Stimulated activated naive CD8-positive, alpha-beta T cell treated with anti-CD3 and anti-CD28 coated beads, Interleukin-15, amount 100 ng/mL, for 72 hours (primary cell): Measurements from ENCODE around the gene CTIF.

Experiments
- ATAC-seq: fragments of 150-1000 bp; cut with Tn5 transposase; 2 replicates; pipeline ENCODE4 v1.10.0; 2021; ENCODE audit warnings: mild to moderate bottlenecking, moderate library complexity
- DNase-seq, 2 donors: peaks; one replicate each; pipeline ENCODE4 v3.0.0; 2021 to 2022
- H3K27ac Mint-ChIP-seq, 2 donors: one replicate each; pipeline ENCODE4 v1.8.0; 2022; ENCODE audit warnings: mild to moderate bottlenecking in 2 of 2, mixed read lengths in 2 of 2, moderate library complexity in 2 of 2
- H3K27me3 Mint-ChIP-seq: one replicate; pipeline ENCODE4 v1.8.0; 2022; ENCODE audit warnings: mixed read lengths
- H3K4me1 Mint-ChIP-seq: one replicate; pipeline ENCODE4 v1.8.0; 2022; ENCODE audit warnings: mild to moderate bottlenecking, mixed read lengths
- H3K4me3 Mint-ChIP-seq, 2 donors: one replicate each; pipeline ENCODE4 v1.8.0; 2022; ENCODE audit warnings: mild to moderate bottlenecking in 2 of 2, mixed read lengths in 2 of 2, moderate library complexity in 1 of 2
- H3K9me3 Mint-ChIP-seq, 2 donors: one replicate each; pipeline ENCODE4 v1.8.0; 2022; ENCODE audit warnings: mixed read lengths in 2 of 2

CTIF gene

GRCh38 chr18:48527461-48527860, 11.4 kb upstream of the CTIF start:
- Mint-ChIP-seq H3K4me3 (no peak overlapping the region), H3K27me3 (peaks cover 29% of the 10 kb centered on the region), H3K4me1 (no peaks in the 10 kb centered on the region), H3K9me3 (no peaks in the 10 kb centered on the region), H3K27ac (no peak overlapping the region)
- ATAC-seq: no peak
- DNase-seq: no peak

- ATAC-seq: no peak
- H3K9me3 Mint-ChIP-seq: no peaks in the 10 kb centered on the region
- H3K4me1 Mint-ChIP-seq: no peaks in the 10 kb centered on the region
- no peak overlapping the region for H3K27ac Mint-ChIP-seq
- no peak overlapping the region for H3K4me3 Mint-ChIP-seq
- DNase-seq: no peak
- H3K27me3 Mint-ChIP-seq: peaks cover 27% of the 10 kb centered on the region
These were observed 10.0 kb upstream of the CTIF start for GRCh38 chr18:48528861-48529260.

GRCh38 chr18:48529796-48530195, 9.0 kb upstream of the CTIF start:
- no peak for ATAC-seq
- no peaks in the 10 kb centered on the region for H3K9me3 Mint-ChIP-seq
- no peak overlapping the region for H3K27ac Mint-ChIP-seq
- peaks cover 21% of the 10 kb centered on the region for H3K27me3 Mint-ChIP-seq
- no peak overlapping the region for H3K4me3 Mint-ChIP-seq
- no peak for DNase-seq
- no peaks in the 10 kb centered on the region for H3K4me1 Mint-ChIP-seq

DNA sequence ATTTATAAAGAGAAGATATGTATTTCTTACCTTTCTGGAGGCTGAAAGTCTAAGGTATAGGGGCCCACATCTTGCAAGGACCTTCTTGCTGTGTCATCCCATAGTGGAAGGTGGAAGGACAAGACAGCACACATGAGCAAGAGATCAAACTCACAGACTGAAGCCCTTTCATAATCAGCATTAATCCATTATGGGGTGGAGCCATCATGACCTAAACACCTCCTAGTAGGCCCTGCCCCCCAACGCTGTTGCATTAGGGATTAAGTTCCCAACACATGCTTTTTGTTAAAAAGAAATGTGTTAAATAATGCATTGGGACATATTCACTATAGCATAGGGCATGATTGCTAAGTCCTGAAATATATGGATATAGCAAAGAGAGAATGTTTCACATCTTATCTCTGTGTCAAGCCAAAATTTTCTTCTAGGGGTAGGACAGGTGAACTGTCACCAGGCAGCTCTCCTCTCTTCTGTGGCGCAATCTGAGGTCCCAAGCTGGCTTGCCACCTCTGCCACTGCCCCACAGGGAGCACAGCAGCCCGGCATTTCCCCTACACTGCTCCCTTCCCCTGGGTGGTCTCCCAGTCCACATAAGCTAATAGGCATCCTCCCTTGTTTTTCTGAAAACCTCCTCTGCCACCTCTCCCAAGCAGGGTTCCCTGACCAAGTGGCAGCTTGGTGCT, 8.3 kb upstream of the CTIF start:
- peaks cover 19% of the 10 kb centered on the region for H3K27me3 Mint-ChIP-seq
- no peaks in the 10 kb centered on the region for H3K4me1 Mint-ChIP-seq
- DNase-seq (no peak), ATAC-seq (no peak)
- no peak overlapping the region for H3K27ac Mint-ChIP-seq
- H3K4me3 Mint-ChIP-seq: no peak overlapping the region
- H3K9me3 Mint-ChIP-seq: no peaks in the 10 kb centered on the region

- no peak for ATAC-seq
- no peaks in the 10 kb centered on the region for H3K4me1 Mint-ChIP-seq
- no peak overlapping the region for H3K27ac Mint-ChIP-seq
- H3K27me3 Mint-ChIP-seq: peaks cover 17% of the 10 kb centered on the region
- H3K9me3 Mint-ChIP-seq: no peaks in the 10 kb centered on the region
- DNase-seq: no peak
- H3K4me3 Mint-ChIP-seq: no peak overlapping the region
These were observed 7.8 kb upstream of the CTIF start for GRCh38 chr18:48531082-48531403.

- Mint-ChIP-seq H3K9me3 (no peaks in the 10 kb centered on the region), H3K27ac (no peak overlapping the region), H3K4me3 (no peak overlapping the region), H3K4me1 (no peaks in the 10 kb centered on the region), H3K27me3 (peaks cover 13% of the 10 kb centered on the region)
- DNase-seq: no peak
- ATAC-seq: no peak
These were observed 6.9 kb upstream of the CTIF start for GRCh38 chr18:48531908-48532307.

GRCh38 chr18:48533340-48534070, 5.3 kb upstream of the CTIF start:
- Mint-ChIP-seq H3K4me1 (peaks cover 1% of the 10 kb centered on the region), H3K27ac (no peak overlapping the region), H3K9me3 (no peaks in the 10 kb centered on the region), H3K27me3 (peaks cover 9% of the 10 kb centered on the region), H3K4me3 (no peak overlapping the region)
- no peak for DNase-seq
- ATAC-seq: no peak

DNA sequence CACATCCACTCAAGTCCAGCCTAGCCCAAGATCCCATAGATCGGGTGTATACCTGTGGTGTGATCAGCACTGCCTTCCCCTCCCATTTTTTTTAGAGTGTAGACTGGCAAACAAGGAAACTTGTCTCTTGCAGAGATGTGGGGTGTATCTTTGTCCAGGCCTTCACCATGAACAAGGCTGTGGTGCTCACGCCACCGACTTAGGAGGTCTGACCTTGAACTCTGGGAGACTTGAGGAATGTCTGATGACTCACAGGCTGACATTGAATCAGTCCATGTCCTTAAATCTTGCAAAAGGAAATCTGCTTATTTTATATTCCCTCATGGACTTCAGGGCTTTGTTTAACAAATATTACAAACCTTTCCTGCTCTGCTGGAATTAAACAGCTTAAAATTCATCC, 4.5 kb upstream of the CTIF start:
- Mint-ChIP-seq H3K9me3 (no peaks in the 10 kb centered on the region), H3K27ac (no peak overlapping the region), H3K27me3 (peaks cover 18% of the 10 kb centered on the region), H3K4me3 (no peak overlapping the region), H3K4me1 (peaks cover 5% of the 10 kb centered on the region)
- no peak for ATAC-seq
- no peak for DNase-seq

DNA sequence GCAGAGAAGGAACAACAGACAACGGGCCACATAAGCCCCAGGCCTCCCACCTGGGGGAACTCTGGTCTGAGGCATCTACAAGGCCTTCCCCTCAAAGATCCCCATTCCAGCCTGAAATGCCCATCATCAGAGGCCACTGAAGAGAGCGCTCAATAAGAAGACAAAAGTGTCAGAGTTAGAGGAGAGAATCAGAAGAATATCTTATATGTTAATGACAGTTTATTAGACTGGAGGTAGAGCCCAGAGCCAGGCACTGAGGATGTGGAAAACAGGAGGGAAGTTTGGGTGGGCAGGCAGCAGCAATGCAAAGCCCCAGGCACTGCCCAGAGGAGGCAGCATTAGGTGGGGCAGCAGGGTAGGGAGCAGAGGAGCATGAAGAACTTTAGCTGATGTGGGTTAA, 2.9 kb upstream of the CTIF start:
- H3K27me3 Mint-ChIP-seq: peaks cover 34% of the 10 kb centered on the region
- H3K4me1 Mint-ChIP-seq: peaks cover 13% of the 10 kb centered on the region
- DNase-seq (no peak), ATAC-seq (no peak)
- no peak overlapping the region for H3K27ac Mint-ChIP-seq
- H3K4me3 Mint-ChIP-seq: no peak overlapping the region
- no peaks in the 10 kb centered on the region for H3K9me3 Mint-ChIP-seq

DNA sequence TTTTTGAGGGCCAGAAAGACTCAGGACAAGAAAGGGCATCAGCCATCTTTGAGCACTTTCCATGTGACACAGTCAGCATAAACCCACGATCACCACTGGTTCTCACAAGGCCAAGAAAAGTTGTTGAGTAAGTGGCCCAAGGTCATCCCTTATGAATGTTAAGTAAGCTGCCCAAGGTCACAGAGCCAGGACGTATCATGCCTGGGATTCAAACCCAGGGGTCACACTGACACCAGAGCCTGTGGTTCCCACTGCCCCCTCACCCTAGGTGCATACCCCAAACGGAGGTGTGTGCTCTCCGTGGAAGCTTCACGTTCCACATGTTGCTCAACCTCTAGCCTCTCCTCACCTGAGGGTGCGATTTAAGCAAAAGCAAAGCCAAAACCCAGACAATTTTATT, 2.3 kb upstream of the CTIF start:
- peaks cover 18% of the 10 kb centered on the region for H3K4me1 Mint-ChIP-seq

GRCh38 chr18:48539406-48540250, 797 bp downstream of the CTIF start:
- no peaks in the 10 kb centered on the region for H3K9me3 Mint-ChIP-seq
- peaks cover 51% of the 10 kb centered on the region for H3K27me3 Mint-ChIP-seq
- ATAC-seq (peak; percentile 38), DNase-seq (peak; percentile 24 to 37)
- peaks cover 34% of the 10 kb centered on the region for H3K4me1 Mint-ChIP-seq
- no peak overlapping the region for H3K27ac Mint-ChIP-seq
- H3K4me3 Mint-ChIP-seq: peak overlapping the region; percentile 86 to 90

More for the DNA sequence above, 2.3 kb upstream of the CTIF start:
- Mint-ChIP-seq H3K27ac (no peak overlapping the region), H3K27me3 (peaks cover 39% of the 10 kb centered on the region), H3K9me3 (no peaks in the 10 kb centered on the region), H3K4me3 (no peak overlapping the region)
- ATAC-seq: no peak
- no peak for DNase-seq

DNA sequence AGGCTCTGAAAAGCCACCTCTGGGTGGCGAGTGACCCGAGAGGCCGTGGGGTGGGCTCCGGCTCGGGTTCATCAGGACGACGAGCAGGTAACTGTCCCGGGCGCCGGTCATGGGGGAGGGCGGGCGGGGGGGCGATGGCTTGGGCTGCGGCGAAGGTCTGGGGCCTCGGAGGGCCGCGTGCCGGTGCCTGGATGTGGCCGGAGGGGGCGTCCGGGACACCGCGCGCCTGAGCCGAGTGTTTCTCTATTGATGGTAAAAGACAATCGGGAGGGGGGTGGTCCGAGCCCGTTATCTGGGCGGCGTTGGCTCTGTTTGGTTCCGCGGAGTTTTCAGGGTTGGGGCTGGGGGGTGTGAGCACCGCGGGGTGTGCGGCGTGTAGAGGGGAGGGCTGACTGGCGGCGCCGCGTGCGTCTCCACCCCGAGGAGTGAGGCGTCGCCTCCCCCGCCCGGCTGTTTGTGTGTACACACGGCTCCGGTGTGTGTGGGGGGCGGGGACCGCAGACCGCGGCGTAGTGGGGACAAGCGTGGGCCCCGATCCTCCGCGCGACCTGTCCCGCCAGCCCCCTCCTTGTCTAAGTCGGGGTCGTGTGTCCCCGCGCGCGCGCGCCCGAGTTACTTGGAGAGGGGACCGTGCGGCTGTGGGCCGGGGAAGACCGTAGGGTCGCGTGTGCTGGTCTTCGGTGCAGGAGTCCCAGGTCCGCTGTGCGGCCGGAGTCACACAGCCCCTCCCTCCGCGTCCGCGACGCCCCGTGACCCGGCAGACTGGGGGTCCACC, 1.6 kb downstream of the CTIF start:
- Mint-ChIP-seq H3K27me3 (peaks cover 52% of the 10 kb centered on the region), H3K9me3 (no peaks in the 10 kb centered on the region), H3K4me3 (peak overlapping the region; percentile 86 to 90), H3K27ac (peak overlapping the region in 1 of 2 donors; percentile 91), H3K4me1 (peaks cover 34% of the 10 kb centered on the region)
- DNase-seq: peak; percentile 30 to 34
- peak; percentile 52 for ATAC-seq

DNA sequence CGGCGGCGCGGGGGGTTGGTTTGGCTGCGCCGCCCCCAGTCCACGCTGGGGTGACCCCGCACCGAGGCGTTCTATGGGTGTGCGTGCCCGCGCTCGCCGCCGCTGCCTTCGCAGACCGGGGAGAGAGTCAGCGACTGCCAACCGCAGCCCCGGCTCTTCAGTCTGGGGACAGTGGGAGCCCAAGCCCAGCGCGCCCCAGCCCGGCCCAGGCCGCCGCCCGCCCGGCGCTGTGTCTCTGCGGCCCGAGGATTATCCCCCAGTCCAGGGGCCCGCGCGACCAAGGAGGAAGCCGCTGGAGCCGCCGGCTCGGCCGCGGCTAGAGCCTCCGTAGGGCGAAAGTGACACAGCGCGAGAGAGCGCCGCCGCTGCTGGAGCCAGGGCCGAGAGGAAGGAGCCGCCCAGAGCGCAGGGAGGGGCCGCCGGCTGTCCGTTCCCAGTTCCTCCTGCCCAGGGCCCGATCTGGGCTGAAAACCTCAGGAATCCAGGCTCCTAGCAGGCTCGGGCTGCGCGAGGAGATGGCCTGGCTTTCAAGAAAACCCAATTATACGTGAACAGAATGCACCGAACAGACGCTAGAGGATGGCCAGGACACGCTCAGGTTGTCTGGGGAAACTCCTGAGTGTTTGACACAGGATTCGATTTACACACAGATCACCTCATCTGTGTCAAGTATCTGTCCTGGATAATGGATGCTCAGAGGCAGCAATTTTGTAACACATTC, 2.4 kb downstream of the CTIF start:
- ATAC-seq (peak; percentile 45), DNase-seq (peak; percentile 13 to 18)
- Mint-ChIP-seq H3K9me3 (no peaks in the 10 kb centered on the region), H3K27ac (no peak overlapping the region), H3K4me3 (peak overlapping the region; percentile 86 to 90), H3K27me3 (peaks cover 59% of the 10 kb centered on the region), H3K4me1 (peaks cover 34% of the 10 kb centered on the region)

DNA sequence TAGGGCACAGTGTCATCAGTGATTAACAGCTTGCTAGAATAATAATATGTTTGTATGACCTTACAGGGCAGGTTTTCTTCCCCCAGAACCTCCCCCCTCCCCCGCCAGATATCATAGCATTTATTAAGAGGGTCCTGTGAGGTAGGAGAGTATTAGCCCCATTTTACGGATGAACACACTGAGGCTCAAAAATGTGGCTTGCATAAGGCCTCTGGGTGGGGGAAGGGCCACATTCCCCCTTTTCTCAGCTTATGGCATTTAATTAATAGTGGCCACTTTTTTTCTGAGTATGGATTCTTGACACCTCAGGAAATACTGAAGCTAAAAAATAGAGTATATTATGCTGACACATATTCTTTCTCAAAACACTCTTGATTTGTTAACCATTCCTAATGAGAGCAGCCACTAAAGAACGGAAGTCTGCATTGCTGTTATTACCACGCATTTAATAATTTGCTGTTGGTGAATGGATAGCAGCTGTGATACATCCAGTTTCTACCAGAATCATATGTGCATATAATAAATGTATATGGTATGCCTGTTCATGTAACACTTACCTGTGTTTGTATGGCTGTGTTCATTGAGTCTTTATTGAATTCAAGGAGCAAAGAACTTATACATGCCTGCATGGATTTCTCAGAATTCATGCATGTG, 3.0 kb downstream of the CTIF start:
- DNase-seq (no peak), ATAC-seq (no peak)
- peak overlapping the region in 1 of 2 donors; percentile 86 for H3K4me3 Mint-ChIP-seq
- no peak overlapping the region for H3K27ac Mint-ChIP-seq
- H3K27me3 Mint-ChIP-seq: peaks cover 66% of the 10 kb centered on the region
- H3K9me3 Mint-ChIP-seq: no peaks in the 10 kb centered on the region
- peaks cover 34% of the 10 kb centered on the region for H3K4me1 Mint-ChIP-seq
